A549 (cell line): ENCODE results near the gene SPSB1. TPM values are rescaled to one million over a fixed set of nuclear protein-coding genes. Genes with fewer than 3 reads are reported as not detected.

ENCODE experiments used
- ATAC-seq, 2 experiments: fragments of 200-7000 bp in 1 of 2; fragments of >200 bp in 1 of 2; cut with Nextera tagmentation in 1 of 2; cut with Tn5 transposase in 1 of 2; 3 replicates each; pipeline versions ENCODE4 v1.8.0 to v1.9.1; 2018 to 2020; ENCODE audit warnings: mild to moderate bottlenecking in 1 of 2, moderate library complexity in 1 of 2
- CTCF ChIA-PET: fragments of 300-600 bp; sonication (Branson Sonifier 250); formaldehyde crosslinking; extraction: SDS; loops from one replicate; lab custom pipeline; 2021; ENCODE audit warnings: antibody characterized with exemption, inconsistent platforms; lab: Yijun Ruan, JAX
- POLR2A ChIA-PET: fragments of 350-600 bp; formaldehyde crosslinking; extraction: SDS; loops from one replicate; lab custom pipeline; 2021; ENCODE audit warnings: antibody characterized with exemption, inconsistent platforms; lab: Yijun Ruan, JAX
- DNase-seq, 2 experiments: peaks; one replicate each; pipeline versions ENCODE4 v3.0.0 to v3.0.0-alpha.2; 2011 to 2016; ENCODE audit warnings: low read depth in 1 of 2, low spot score in 1 of 2
- FAIRE-seq: peaks from 2 replicates; lab custom pipeline; 2011; peaks lifted over from hg19 to GRCh38; lab: Jason Lieb, UNC
- H3K27ac ChIP-seq, 2 experiments: fragments of >200 bp; sonication (Bioruptor Twin); formaldehyde crosslinking; 3 replicates each; pipeline ENCODE4 v1.5.1; 2016 to 2017
- H3K4me1 ChIP-seq: fragments of >200 bp; sonication (Bioruptor Twin); formaldehyde crosslinking; 3 replicates; pipeline ENCODE4 v1.6.1; 2016
- H3K4me2 ChIP-seq: fragments of >200 bp; sonication (Bioruptor Twin); formaldehyde crosslinking; 3 replicates; pipeline ENCODE4 v1.6.1; 2016
- H3K4me3 ChIP-seq: fragments of >200 bp; sonication (Bioruptor Twin); formaldehyde crosslinking; 3 replicates; pipeline ENCODE4 v1.5.1; 2016
- H3K9me3 ChIP-seq: fragments of >200 bp; sonication (Bioruptor Twin); formaldehyde crosslinking; 3 replicates; pipeline ENCODE4 v1.6.1; 2016
- BHLHE40 ChIP-seq: IDR thresholded peaks from 2 replicates; pipeline ENCODE4 v1.6.1; 2012; ENCODE audit warnings: low read depth, low read length, inconsistent platforms
- CHD2 ChIP-seq: fragments of 150-350 bp; IDR thresholded peaks from 2 replicates; pipeline ENCODE4 v1.6.1; 2014; ENCODE audit warnings: low read length; ENCODE audit not compliant: partially characterized antibody
- EHMT2 ChIP-seq: fragments of 200-600 bp; sonication (generic); IDR thresholded peaks from 2 replicates; pipeline ENCODE4 v1.6.1; 2016; ENCODE audit warnings: antibody characterized with exemption, low read depth, mild to moderate bottlenecking, moderate library complexity
- ESRRA ChIP-seq: fragments of 150-350 bp; IDR thresholded peaks from 2 replicates; pipeline ENCODE4 v1.6.1; 2014; ENCODE audit warnings: mild to moderate bottlenecking, low read length, borderline replicate concordance
- HDAC2 ChIP-seq: fragments of 200-600 bp; sonication (generic); IDR thresholded peaks from 2 replicates; pipeline ENCODE4 v1.6.1; 2016
- HEYL ChIP-seq: fragments of 250-450 bp; sonication (Bioruptor Pico); IDR thresholded peaks from 2 replicates; pipeline ENCODE4 v1.8.0; 2021; ENCODE audit warnings: mild to moderate bottlenecking, moderate library complexity
- HMGXB4 ChIP-seq: fragments of 250-450 bp; sonication (Bioruptor Pico); IDR thresholded peaks from 2 replicates; pipeline ENCODE4 v1.5.0; 2021; ENCODE audit warnings: mild to moderate bottlenecking, moderate library complexity, borderline replicate concordance
- JUN ChIP-seq, 2 experiments: fragments of >200 bp; sonication (Bioruptor Twin); formaldehyde crosslinking; IDR thresholded peaks; 2 replicates in 1 of 2; 3 replicates in 1 of 2; pipeline ENCODE4 v1.6.1; 2016 to 2017
- JUNB ChIP-seq: fragments of >200 bp; sonication (Bioruptor Twin); formaldehyde crosslinking; IDR thresholded peaks from 2 replicates; pipeline ENCODE4 v1.6.1; 2016
- KDM5A ChIP-seq: fragments of 200-600 bp; sonication (generic); IDR thresholded peaks from 2 replicates; pipeline ENCODE4 v1.6.1; 2016; ENCODE audit warnings: antibody characterized with exemption, mild to moderate bottlenecking
- MAZ ChIP-seq: fragments of 150-350 bp; IDR thresholded peaks from 2 replicates; pipeline ENCODE4 v1.6.1; 2014; ENCODE audit warnings: antibody characterized with exemption, low read depth, low read length, borderline replicate concordance
- NPAS2 ChIP-seq: fragments of 250-450 bp; sonication (Bioruptor Pico); IDR thresholded peaks from 2 replicates; pipeline ENCODE4 v1.8.0; 2022; ENCODE audit warnings: mild to moderate bottlenecking, moderate library complexity, borderline replicate concordance
- POLR2AphosphoS2 ChIP-seq: conservative IDR thresholded peaks from 2 replicates; pipeline ENCODE4 v1.6.1; 2012; ENCODE audit warnings: low read length, improper control_type of control experiment, inconsistent platforms
- RCOR1 ChIP-seq: fragments of 150-350 bp; IDR thresholded peaks from 2 replicates; pipeline ENCODE4 v1.6.1; 2014; ENCODE audit warnings: antibody characterized with exemption, low read length, low read depth
- RFX5 ChIP-seq: fragments of 450-650 bp; IDR thresholded peaks from 2 replicates; pipeline ENCODE4 v1.7.1; 2014; ENCODE audit warnings: antibody characterized with exemption, mild to moderate bottlenecking, moderate library complexity
- SMC3 ChIP-seq: fragments of >200 bp; sonication (Bioruptor Twin); formaldehyde crosslinking; IDR thresholded peaks from 3 replicates; pipeline ENCODE4 v1.6.1; 2018; ENCODE audit warnings: inconsistent platforms
- ZNF302 ChIP-seq: fragments of 250-450 bp; sonication (Bioruptor Pico); IDR thresholded peaks from 2 replicates; pipeline ENCODE4 v1.9.0; 2021; ENCODE audit warnings: inconsistent platforms, mild to moderate bottlenecking, moderate library complexity
- WGBS: methylation state at CpG from one replicate; pipeline ENCODE4 v1.1.6; 2017; ENCODE audit errors: missing lambda C conversion rate; 5-methylcytosine and 5-hydroxymethylcytosine counted together
- polyA plus RNA-seq, 4 experiments: library from polyadenylated mRNA; depleted of rRNA in 3 of 4; stranded (reverse); fragments of >200 nt; fragmentation: RNase III in 1 of 4; extraction: RNeasy Plus Mini Kit Qiagen cat#74134 plus additional on column Dnase treatment in 1 of 4; gene quantifications; 2 replicates in 3 of 4; 3 replicates in 1 of 4; pipeline ENCODE4 v1.2.3, GENCODE V29; 2011 to 2017
- TF ChIP-seq, protein P1 (sequence below): fragments of >200 bp; sonication (Bioruptor Twin); formaldehyde crosslinking; IDR thresholded peaks from 3 replicates; pipeline ENCODE4 v1.6.1; 2016
- TF ChIP-seq, protein P2 (sequence below): fragments of >200 bp; sonication (Bioruptor Twin); formaldehyde crosslinking; IDR thresholded peaks from 2 replicates; pipeline ENCODE4 v1.6.1; 2016

SPSB1 gene
- polyA plus RNA-seq, 2 of the 4 experiments (the other 2 are of a cell fraction) = 22.3 to 23.7 TPM

DNA sequence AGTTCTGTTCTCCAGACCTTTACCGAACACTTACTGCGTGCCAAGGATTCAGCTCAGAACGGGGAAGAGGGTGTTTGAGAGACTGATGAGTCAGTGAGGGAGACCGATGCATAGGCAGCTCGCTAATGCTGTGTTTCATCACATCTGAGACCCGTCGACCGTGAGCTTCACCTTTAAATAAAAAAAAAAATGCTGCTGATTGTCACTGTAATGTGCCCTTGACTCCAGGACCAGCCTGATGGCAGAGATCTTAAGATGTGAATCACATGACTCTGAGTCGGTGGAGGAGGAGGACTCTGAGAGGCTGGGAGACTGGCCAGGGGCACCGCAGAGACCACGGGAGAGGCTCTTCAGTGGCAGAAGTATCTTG is 28.8 kb downstream of the SPSB1 start:
- TF ChIP-seq MAZ (no peak), HEYL (CRISPR knock-in tag) (no peak), ESRRA (no peak), HDAC2 (no peak), HMGXB4 (no peak), POLR2AphosphoS2 (no peak), ZNF302 (CRISPR knock-in tag) (no peak), CHD2 (no peak), JUN (IDR thresholded peaks at IDR 0.05) (no peak), RCOR1 (no peak), NPAS2 (CRISPR knock-in tag) (no peak), BHLHE40 (no peak), JUNB (no peak), EHMT2 (no peak), SMC3 (no peak)
- TF ChIP-seq, protein P1, sequence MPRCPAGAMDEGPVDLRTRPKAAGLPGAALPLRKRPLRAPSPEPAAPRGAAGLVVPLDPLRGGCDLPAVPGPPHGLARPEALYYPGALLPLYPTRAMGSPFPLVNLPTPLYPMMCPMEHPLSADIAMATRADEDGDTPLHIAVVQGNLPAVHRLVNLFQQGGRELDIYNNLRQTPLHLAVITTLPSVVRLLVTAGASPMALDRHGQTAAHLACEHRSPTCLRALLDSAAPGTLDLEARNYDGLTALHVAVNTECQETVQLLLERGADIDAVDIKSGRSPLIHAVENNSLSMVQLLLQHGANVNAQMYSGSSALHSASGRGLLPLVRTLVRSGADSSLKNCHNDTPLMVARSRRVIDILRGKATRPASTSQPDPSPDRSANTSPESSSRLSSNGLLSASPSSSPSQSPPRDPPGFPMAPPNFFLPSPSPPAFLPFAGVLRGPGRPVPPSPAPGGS = no peak
- TF ChIP-seq, protein P2, sequence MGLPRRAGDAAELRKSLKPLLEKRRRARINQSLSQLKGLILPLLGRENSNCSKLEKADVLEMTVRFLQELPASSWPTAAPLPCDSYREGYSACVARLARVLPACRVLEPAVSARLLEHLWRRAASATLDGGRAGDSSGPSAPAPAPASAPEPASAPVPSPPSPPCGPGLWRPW = no peak
- H3K4me2 ChIP-seq = peak overlapping the region; percentile 17; the same call in 2 of the 3 replicates
- FAIRE-seq = no peak
- POLR2A ChIA-PET = interaction anchor here (0.6 to 1.2 kb wide), 4 partner anchors 32 to 108 kb away, joined by 3 to 4 read pairs (median 3); no protein-coding TSS in a partner anchor
- CTCF ChIA-PET = interaction anchor here (1.0 to 2.4 kb wide), 3 partner anchors 32 to 170 kb away, joined by 3 to 7 read pairs (median 6); no protein-coding TSS in a partner anchor
- 49% methylated on average over 11 of the region's 11 CpGs for WGBS
- H3K9me3 ChIP-seq = no peaks in the 10 kb centered on the region
- no peak overlapping the region for H3K4me3 ChIP-seq
- ATAC-seq = peak in 1 of 2 experiments; percentile 35; a peak in 3 of 6 replicates
- no peak for DNase-seq
- peak overlapping the region; percentile 36 to 78; a peak in 4 of 6 replicates for H3K27ac ChIP-seq
- H3K4me1 ChIP-seq = peaks cover 71% of the 10 kb centered on the region

DNA sequence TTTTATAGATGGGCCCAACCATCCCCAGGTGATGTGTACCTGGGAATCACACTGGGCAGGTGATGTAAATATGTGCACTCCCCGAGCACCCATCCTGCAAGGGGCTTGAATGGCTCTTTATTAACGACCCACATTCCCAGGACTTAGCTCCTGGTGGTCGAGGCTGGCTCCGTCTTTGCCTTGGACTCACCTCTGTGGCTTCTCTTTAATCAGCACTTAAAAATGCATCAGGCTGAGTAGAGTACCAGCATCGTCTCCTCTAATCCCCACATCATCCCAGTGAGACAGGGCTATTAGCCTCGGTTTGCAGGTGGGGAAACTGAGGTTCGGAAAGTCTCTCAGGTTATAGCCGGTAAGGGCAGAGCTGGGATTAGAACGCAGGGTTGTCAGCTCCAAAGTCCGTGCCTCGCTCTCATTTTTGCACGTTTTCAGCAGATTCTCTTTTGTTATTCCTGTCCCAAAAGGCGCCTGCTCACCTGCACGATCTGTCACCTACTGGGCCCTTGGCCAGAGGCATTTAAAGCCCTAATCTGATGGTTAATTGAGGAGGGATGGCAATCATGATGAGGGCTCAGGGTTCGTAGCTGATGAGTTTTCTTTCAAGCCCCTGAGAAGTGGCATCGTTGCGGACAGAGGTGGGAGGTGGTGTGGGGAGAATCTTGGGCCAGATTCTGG is 29.4 kb downstream of the SPSB1 start:
- TF ChIP-seq HMGXB4 = no peak
- no peak for TF ChIP-seq RFX5
- no peak for TF ChIP-seq KDM5A
- TF ChIP-seq, protein P1 = no peak
- H3K4me3 ChIP-seq = no peak overlapping the region
- 94% methylated on average over 17 of the region's 17 CpGs for WGBS
- no peaks in the 10 kb centered on the region for H3K9me3 ChIP-seq
- POLR2A ChIA-PET = interaction anchor here (0.9 kb wide), 1 partner anchor 32 kb away, joined by 4 read pairs; no protein-coding TSS in a partner anchor
- DNase-seq (no peak), FAIRE-seq (no peak), ATAC-seq (no peak)
- H3K4me1 ChIP-seq = peaks cover 71% of the 10 kb centered on the region
- peak overlapping the region; percentile 36 to 78; a peak in 3 of 6 replicates for H3K27ac ChIP-seq
- CTCF ChIA-PET = interaction anchor here (1.0 to 2.4 kb wide), 5 partner anchors 14 to 169 kb away, joined by 3 to 7 read pairs (median 3); no protein-coding TSS in a partner anchor
- H3K4me2 ChIP-seq = peak overlapping the region; percentile 17; the same call in 1 of the 3 replicates
